ENCODE results near the gene ASIC4. TPM values are rescaled to one million over a fixed set of nuclear protein-coding genes. Genes with fewer than 3 reads are reported as not detected.

Gene ASIC4
- total RNA-seq, 1 experiment from 2014 or later = 0.45 TPM

GRCh38 chr2:219505585-219505984 lies 8.7 kb upstream of the ASIC4 start:
- intact Hi-C loops (cut with micrococcal nuclease; ENCODE audit: unreplicated experiment) = no loop called here
- POLR2A ChIA-PET (ENCODE audit: low non-redundant PET) = no interaction called here
- H3K4me1 ChIP-seq (ENCODE audit: insufficient read depth, low read length, poor library complexity, severe bottlenecking) = peaks cover 44% of the 10 kb centered on the region
- no peak overlapping the region for H3K27ac ChIP-seq (ENCODE audit: low read depth, low read length, poor library complexity, severe bottlenecking)
- BruUV-seq (replicated peaks) = no TSS peak
- H3K9me3 ChIP-seq (ENCODE audit: low read depth, low read length, poor library complexity, severe bottlenecking) = no peaks in the 10 kb centered on the region
- CTCF ChIA-PET = no interaction called here
- no peak overlapping the region for H3K4me3 ChIP-seq (ENCODE audit: low read depth, low read length, poor library complexity, severe bottlenecking)
- peaks cover 3% of the 10 kb centered on the region for H3K36me3 ChIP-seq (ENCODE audit: insufficient read depth, low read length, poor library complexity, severe bottlenecking)
- H3K27me3 ChIP-seq (replicated peaks; ENCODE audit: insufficient read depth, low read depth, low read length, poor library complexity) = no peaks in the 10 kb centered on the region
- TF ChIP-seq EZH2 (IDR thresholded peaks at IDR 0.05; ENCODE audit: borderline replicate concordance, low read depth, low read length, poor library complexity, severe bottlenecking) = no peak
- TF ChIP-seq, protein P1, sequence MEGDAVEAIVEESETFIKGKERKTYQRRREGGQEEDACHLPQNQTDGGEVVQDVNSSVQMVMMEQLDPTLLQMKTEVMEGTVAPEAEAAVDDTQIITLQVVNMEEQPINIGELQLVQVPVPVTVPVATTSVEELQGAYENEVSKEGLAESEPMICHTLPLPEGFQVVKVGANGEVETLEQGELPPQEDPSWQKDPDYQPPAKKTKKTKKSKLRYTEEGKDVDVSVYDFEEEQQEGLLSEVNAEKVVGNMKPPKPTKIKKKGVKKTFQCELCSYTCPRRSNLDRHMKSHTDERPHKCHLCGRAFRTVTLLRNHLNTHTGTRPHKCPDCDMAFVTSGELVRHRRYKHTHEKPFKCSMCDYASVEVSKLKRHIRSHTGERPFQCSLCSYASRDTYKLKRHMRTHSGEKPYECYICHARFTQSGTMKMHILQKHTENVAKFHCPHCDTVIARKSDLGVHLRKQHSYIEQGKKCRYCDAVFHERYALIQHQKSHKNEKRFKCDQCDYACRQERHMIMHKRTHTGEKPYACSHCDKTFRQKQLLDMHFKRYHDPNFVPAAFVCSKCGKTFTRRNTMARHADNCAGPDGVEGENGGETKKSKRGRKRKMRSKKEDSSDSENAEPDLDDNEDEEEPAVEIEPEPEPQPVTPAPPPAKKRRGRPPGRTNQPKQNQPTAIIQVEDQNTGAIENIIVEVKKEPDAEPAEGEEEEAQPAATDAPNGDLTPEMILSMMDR (conservative IDR thresholded peaks at IDR 0.05; ENCODE audit: low read depth, low read length) = no peak
- no peak for DNase-seq (ENCODE audit: low spot score)

DNA sequence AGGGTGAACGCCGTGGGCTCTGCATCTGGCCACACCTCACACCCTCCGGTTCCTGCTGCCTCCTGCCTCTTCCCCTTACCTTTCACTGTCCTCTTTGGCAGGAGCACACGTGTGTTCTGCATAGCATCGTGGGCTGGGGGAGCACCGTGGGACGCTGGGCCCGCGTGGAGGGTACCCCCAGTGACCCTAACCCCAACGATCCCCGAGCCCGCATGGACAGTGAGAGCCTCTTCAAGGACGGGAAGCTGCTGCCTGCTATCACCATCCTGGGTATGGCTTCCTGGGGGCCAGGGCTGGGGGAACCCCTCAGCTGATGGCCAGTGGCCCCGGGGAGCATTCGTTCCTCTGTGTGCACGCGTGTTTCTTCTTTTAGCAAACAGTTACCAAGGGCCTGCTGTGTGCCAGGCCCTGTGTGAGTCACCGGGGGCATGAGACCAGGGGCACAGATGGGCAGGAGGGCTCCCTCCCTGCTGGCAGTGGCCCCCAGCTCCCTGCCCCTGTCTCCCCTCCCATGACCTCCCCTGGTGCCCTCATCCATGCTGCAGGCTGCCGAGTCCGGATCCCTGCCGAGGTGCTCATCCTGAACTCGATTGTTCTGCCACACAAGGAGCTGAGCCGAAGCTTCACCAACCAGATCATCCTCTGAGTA lies 8.0 kb upstream of the ASIC4 start:
- TF ChIP-seq EZH2 (IDR thresholded peaks at IDR 0.05; ENCODE audit: borderline replicate concordance, low read depth, low read length, poor library complexity, severe bottlenecking) = no peak
- TF ChIP-seq, protein P1 (conservative IDR thresholded peaks at IDR 0.05; ENCODE audit: low read depth, low read length) = no peak
- H3K4me3 ChIP-seq (ENCODE audit: low read depth, low read length, poor library complexity, severe bottlenecking) = no peak overlapping the region
- CTCF ChIA-PET = no interaction called here
- DNase-seq (ENCODE audit: low spot score) = no peak
- intact Hi-C loops (cut with micrococcal nuclease; ENCODE audit: unreplicated experiment) = no loop called here
- H3K36me3 ChIP-seq (ENCODE audit: insufficient read depth, low read length, poor library complexity, severe bottlenecking) = peaks cover 3% of the 10 kb centered on the region
- POLR2A ChIA-PET (ENCODE audit: low non-redundant PET) = no interaction called here
- H3K9me3 ChIP-seq (ENCODE audit: low read depth, low read length, poor library complexity, severe bottlenecking) = no peaks in the 10 kb centered on the region
- no TSS peak for BruUV-seq (replicated peaks)
- peak overlapping the region; percentile 75 for H3K27ac ChIP-seq (ENCODE audit: low read depth, low read length, poor library complexity, severe bottlenecking)
- no peaks in the 10 kb centered on the region for H3K27me3 ChIP-seq (replicated peaks; ENCODE audit: insufficient read depth, low read depth, low read length, poor library complexity)
- H3K4me1 ChIP-seq (ENCODE audit: insufficient read depth, low read length, poor library complexity, severe bottlenecking) = peaks cover 49% of the 10 kb centered on the region

- peak; percentile 77 for DNase-seq (ENCODE audit: low spot score)
- ChIA-PET CTCF (interaction anchor here (1.5 to 1.6 kb wide), 2 partner anchors 8 to 11 kb away, joined by 8 to 20 read pairs; partner anchors contain the start of gene GMPPA), POLR2A (ENCODE audit: low non-redundant PET) (no interaction called here)
- no peak overlapping the region for H3K4me3 ChIP-seq (ENCODE audit: low read depth, low read length, poor library complexity, severe bottlenecking)
- intact Hi-C loops (cut with micrococcal nuclease; ENCODE audit: unreplicated experiment) = no loop called here
- TF ChIP-seq EZH2 (IDR thresholded peaks at IDR 0.05; ENCODE audit: borderline replicate concordance, low read depth, low read length, poor library complexity, severe bottlenecking) = no peak
- TF ChIP-seq, protein P1 (conservative IDR thresholded peaks at IDR 0.05; ENCODE audit: low read depth, low read length) = no peak
- no peaks in the 10 kb centered on the region for H3K27me3 ChIP-seq (replicated peaks; ENCODE audit: insufficient read depth, low read depth, low read length, poor library complexity)
- H3K4me1 ChIP-seq (ENCODE audit: insufficient read depth, low read length, poor library complexity, severe bottlenecking) = peaks cover 56% of the 10 kb centered on the region
- no TSS peak for BruUV-seq (replicated peaks)
- peak overlapping the region; percentile 75 for H3K27ac ChIP-seq (ENCODE audit: low read depth, low read length, poor library complexity, severe bottlenecking)
- H3K36me3 ChIP-seq (ENCODE audit: insufficient read depth, low read length, poor library complexity, severe bottlenecking) = peaks cover 3% of the 10 kb centered on the region
- no peaks in the 10 kb centered on the region for H3K9me3 ChIP-seq (ENCODE audit: low read depth, low read length, poor library complexity, severe bottlenecking)
These were observed 7.3 kb upstream of the ASIC4 start for GRCh38 chr2:219506802-219507526.

Data from A673 (cell line).